ENCODE results near the gene CTSC.

Gene CTSC

GRCh38 chr11:88341522-88342251 lies 4.2 kb upstream of the CTSC start:
- no peak for DNase-seq (ENCODE audit: low read depth)

GRCh38 chr11:88340366-88340935 lies 2.9 kb upstream of the CTSC start:
- H3K4me3 ChIP-seq (replicated peaks; ENCODE audit: low read depth, low read length): no peak overlapping the region
- no peak for DNase-seq (ENCODE audit: low read depth)
- no peak for TF ChIP-seq CTCF (IDR thresholded peaks at IDR 0.05; ENCODE audit: low read length, missing control alignments)

More at GRCh38 chr11:88341522-88342251, 4.2 kb upstream of the CTSC start:
- TF ChIP-seq CTCF (IDR thresholded peaks at IDR 0.05; ENCODE audit: low read length, missing control alignments): no peak
- no peak overlapping the region for H3K4me3 ChIP-seq (replicated peaks; ENCODE audit: low read depth, low read length)

- peak overlapping the region; percentile 93 for H3K4me3 ChIP-seq (replicated peaks; ENCODE audit: low read depth, low read length)
- TF ChIP-seq CTCF (IDR thresholded peaks at IDR 0.05; ENCODE audit: low read length, missing control alignments): no peak
- peak; percentile 90 for DNase-seq (ENCODE audit: low read depth)
Measured at GRCh38 chr11:88337987-88338668, 592 bp upstream of the CTSC start.

GRCh38 chr11:88335284-88335683 lies 2.3 kb downstream of the CTSC start:
- no peak for TF ChIP-seq CTCF (IDR thresholded peaks at IDR 0.05; ENCODE audit: low read length, missing control alignments)
- DNase-seq (ENCODE audit: low read depth): peak; percentile 25
- peak overlapping the region; percentile 93 for H3K4me3 ChIP-seq (replicated peaks; ENCODE audit: low read depth, low read length)

GRCh38 chr11:88333862-88334261 lies 3.7 kb downstream of the CTSC start:
- TF ChIP-seq CTCF (IDR thresholded peaks at IDR 0.05; ENCODE audit: low read length, missing control alignments): no peak
- no peak for DNase-seq (ENCODE audit: low read depth)
- H3K4me3 ChIP-seq (replicated peaks; ENCODE audit: low read depth, low read length): peak overlapping the region; percentile 15

- TF ChIP-seq CTCF (IDR thresholded peaks at IDR 0.05; ENCODE audit: low read length, missing control alignments): no peak
- peak; percentile 33 for DNase-seq (ENCODE audit: low read depth)
- no peak overlapping the region for H3K4me3 ChIP-seq (replicated peaks; ENCODE audit: low read depth, low read length)
Measured at GRCh38 chr11:88332851-88333250, 4.7 kb downstream of the CTSC start.
